ENCODE measurements around the gene SCO1.
A peak's percentile ranks its signal among the peaks of the same experiment; 100 is the strongest.

SCO1 gene

GRCh38 chr17:10649602-10650001 lies 47.7 kb downstream of the SCO1 start:
- Histone ChIP-seq H3K4me3 (ENCODE audit: low read depth, low read length) (no peak overlapping the region), H3K27ac (no peak overlapping the region), H3K36me3 (replicated peaks) (no peaks in the 10 kb centered on the region), H3K27me3 (replicated peaks) (no peaks in the 10 kb centered on the region)
- in situ Hi-C loops (cut with HindIII; ENCODE audit: low pct_ligation_motif_present, low sequenced_read_pairs), result no loop called here
- TF ChIP-seq, protein P1, sequence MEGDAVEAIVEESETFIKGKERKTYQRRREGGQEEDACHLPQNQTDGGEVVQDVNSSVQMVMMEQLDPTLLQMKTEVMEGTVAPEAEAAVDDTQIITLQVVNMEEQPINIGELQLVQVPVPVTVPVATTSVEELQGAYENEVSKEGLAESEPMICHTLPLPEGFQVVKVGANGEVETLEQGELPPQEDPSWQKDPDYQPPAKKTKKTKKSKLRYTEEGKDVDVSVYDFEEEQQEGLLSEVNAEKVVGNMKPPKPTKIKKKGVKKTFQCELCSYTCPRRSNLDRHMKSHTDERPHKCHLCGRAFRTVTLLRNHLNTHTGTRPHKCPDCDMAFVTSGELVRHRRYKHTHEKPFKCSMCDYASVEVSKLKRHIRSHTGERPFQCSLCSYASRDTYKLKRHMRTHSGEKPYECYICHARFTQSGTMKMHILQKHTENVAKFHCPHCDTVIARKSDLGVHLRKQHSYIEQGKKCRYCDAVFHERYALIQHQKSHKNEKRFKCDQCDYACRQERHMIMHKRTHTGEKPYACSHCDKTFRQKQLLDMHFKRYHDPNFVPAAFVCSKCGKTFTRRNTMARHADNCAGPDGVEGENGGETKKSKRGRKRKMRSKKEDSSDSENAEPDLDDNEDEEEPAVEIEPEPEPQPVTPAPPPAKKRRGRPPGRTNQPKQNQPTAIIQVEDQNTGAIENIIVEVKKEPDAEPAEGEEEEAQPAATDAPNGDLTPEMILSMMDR (IDR thresholded peaks at IDR 0.05; ENCODE audit: low read depth, low read length, missing control alignments), result no peak
- no peak for DNase-seq

DNA sequence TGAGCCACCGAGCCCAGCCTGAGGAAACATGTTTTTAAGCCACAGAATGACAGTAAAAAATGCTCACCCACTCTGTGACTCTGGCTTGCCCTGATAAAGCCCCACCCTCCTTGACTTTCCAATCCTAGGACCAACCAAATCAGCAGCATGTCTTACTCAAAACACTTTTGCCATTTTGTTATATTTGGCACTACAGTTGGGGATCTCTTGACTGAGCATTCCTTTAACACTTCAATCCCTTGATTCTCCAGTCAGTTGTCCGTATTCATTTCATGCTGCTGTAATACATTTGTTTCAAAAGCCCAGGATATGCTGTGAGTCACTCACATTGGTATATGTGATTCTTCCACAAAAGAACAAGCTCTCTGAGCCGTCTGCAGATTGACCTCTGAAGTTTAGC lies 48.4 kb downstream of the SCO1 start:
- no peak overlapping the region for H3K27ac ChIP-seq

DNA sequence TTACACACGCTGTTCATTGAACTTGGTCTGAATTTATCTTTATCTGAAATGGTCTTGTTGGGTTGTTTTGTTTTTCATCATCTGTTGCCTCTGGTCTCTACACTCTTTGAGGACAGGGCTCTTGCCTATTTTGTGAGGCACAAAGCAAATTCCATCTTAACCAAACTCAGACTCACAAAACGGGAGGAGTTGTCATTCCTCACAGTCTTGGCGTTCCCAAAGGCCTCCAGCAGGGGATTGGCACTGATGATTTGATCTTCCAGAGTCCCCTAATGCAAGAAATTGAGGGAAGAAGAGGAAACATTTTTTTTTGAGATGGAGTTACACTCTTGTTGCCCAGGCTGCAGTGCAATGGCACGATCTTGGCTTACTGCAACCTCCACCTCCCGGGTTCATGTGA lies 49.0 kb downstream of the SCO1 start:
- TF ChIP-seq, protein P1 (IDR thresholded peaks at IDR 0.05; ENCODE audit: low read depth, low read length, missing control alignments), result no peak

More for the DNA sequence above, 48.4 kb downstream of the SCO1 start:
- Histone ChIP-seq H3K27me3 (replicated peaks) (no peaks in the 10 kb centered on the region), H3K4me3 (ENCODE audit: low read depth, low read length) (no peak overlapping the region), H3K36me3 (replicated peaks) (no peaks in the 10 kb centered on the region)
- TF ChIP-seq, protein P1 (IDR thresholded peaks at IDR 0.05; ENCODE audit: low read depth, low read length, missing control alignments), result no peak
- in situ Hi-C loops (cut with HindIII; ENCODE audit: low pct_ligation_motif_present, low sequenced_read_pairs), result no loop called here
- peak; percentile 18 for DNase-seq

DNA sequence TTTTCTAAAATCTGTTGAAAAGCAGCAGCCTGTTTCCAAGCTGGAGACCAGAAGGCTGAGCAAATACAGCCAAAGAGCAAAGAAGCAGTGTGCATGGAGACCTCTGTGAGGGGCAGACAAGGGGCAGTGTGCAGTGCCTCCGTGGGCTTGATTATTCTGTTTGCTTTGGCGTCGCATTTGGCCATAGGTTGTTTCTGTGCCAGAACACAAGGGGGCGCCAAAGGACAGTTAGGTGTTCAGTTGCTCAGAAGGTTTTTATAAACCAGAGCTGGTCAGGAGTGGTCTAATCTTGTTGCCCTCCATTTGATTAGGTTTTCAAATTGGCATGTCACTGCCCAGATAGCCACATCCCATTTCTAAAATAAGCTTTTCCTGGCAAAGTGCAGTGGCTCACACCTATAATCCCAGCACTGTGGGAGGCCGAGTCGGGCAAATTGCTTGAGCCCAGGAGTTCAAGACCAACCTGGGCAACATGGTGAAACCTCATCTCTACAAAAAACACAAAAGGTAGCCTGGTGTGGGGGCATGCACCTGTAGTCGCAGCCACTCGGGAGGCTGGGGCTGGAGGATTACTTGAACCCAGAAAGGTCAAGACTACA lies 50.8 kb downstream of the SCO1 start:
- Histone ChIP-seq H3K4me3 (ENCODE audit: low read depth, low read length) (no peak overlapping the region), H3K27ac (no peak overlapping the region), H3K27me3 (replicated peaks) (no peaks in the 10 kb centered on the region), H3K36me3 (replicated peaks) (no peaks in the 10 kb centered on the region)
- DNase-seq, result peak; percentile 67
- in situ Hi-C loops (cut with HindIII; ENCODE audit: low pct_ligation_motif_present, low sequenced_read_pairs), result no loop called here
- TF ChIP-seq, protein P1 (IDR thresholded peaks at IDR 0.05; ENCODE audit: low read depth, low read length, missing control alignments), result peak; percentile 92

More for the DNA sequence above, 49.0 kb downstream of the SCO1 start:
- in situ Hi-C loops (cut with HindIII; ENCODE audit: low pct_ligation_motif_present, low sequenced_read_pairs), result no loop called here
- Histone ChIP-seq H3K36me3 (replicated peaks) (no peaks in the 10 kb centered on the region), H3K4me3 (ENCODE audit: low read depth, low read length) (no peak overlapping the region), H3K27ac (no peak overlapping the region), H3K27me3 (replicated peaks) (no peaks in the 10 kb centered on the region)
- no peak for DNase-seq

GRCh38 chr17:10640475-10640874 lies 56.9 kb downstream of the SCO1 start:
- Histone ChIP-seq H3K27ac (no peak overlapping the region), H3K4me3 (ENCODE audit: low read depth, low read length) (no peak overlapping the region), H3K36me3 (replicated peaks) (no peaks in the 10 kb centered on the region), H3K27me3 (replicated peaks) (no peaks in the 10 kb centered on the region)
- in situ Hi-C loops (cut with HindIII; ENCODE audit: low pct_ligation_motif_present, low sequenced_read_pairs), result no loop called here
- TF ChIP-seq, protein P1 (IDR thresholded peaks at IDR 0.05; ENCODE audit: low read depth, low read length, missing control alignments), result no peak
- no peak for DNase-seq

DNA sequence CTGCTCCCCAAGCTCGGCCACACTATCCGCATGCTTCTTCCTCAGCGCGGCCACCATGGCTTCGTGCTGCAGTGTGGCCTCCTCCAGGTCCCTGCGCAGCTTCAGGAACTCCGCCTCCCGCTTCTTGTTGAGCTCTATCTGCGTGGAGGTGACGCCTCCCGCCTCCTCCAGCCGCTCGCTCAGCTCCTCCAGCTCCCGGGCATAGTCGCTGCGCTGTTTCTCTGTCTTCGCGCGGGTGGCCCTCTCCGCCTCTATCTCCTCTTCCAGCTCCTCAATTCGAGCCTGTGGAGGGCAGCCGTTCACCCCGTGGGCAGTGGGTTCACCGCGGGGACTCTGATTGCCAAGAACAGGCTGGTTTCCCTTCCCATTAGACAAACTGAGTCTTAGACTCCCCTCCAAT lies 59.2 kb downstream of the SCO1 start:
- H3K36me3 ChIP-seq (replicated peaks), result no peaks in the 10 kb centered on the region
- H3K27ac ChIP-seq, result no peak overlapping the region
- no peaks in the 10 kb centered on the region for H3K27me3 ChIP-seq (replicated peaks)
- no peak for DNase-seq
- no peak overlapping the region for H3K4me3 ChIP-seq (ENCODE audit: low read depth, low read length)
- in situ Hi-C loops (cut with HindIII; ENCODE audit: low pct_ligation_motif_present, low sequenced_read_pairs), result no loop called here
- TF ChIP-seq, protein P1 (IDR thresholded peaks at IDR 0.05; ENCODE audit: low read depth, low read length, missing control alignments), result no peak
